ENCODE results near the gene SLC2A11. TPM values are rescaled to one million over a fixed set of nuclear protein-coding genes. Genes with fewer than 3 reads are reported as not detected.

Gene SLC2A11
- total RNA-seq, 1 donor from 2014 or later: 4.2 TPM

DNA sequence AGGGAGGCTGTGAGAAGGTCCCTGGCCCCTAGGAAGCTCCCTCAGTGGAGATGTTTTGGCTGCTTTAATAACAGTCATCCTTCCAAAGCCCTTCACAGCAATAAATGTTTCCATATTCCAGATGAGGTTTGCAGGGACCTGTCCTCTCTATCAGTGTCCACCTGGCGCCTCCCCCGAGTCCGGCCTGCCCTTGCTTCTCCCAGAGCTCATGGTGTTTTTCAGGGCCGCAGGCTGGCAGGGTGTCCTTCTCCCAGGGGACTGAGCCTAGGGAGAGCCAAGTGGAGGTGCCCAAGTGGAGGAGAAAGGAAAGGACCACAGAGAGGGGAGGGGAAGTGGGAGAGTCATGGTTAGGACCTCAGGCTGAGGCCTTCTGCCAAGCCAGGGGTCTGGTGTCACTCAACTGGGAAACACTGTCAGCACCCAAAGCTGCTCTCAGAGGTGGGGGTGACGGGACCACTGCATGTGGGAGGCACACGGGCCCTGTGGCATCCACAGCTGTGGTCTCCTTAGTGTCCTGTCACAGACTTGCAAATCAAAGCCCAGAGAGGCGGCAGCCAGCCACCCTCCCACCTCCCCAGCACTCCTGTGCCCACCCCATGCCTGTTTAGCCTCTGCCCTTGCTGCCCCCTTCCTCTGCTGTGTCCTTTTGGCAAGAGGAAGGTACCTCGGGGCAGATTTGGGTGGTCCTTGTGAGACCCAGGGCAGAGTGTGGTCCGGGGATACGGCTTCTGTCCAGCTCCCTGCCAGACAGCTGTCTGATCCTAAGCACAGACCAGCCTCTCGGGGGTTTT lies 25.3 kb upstream of the SLC2A11 start:
- DNase-seq: no peak

DNA sequence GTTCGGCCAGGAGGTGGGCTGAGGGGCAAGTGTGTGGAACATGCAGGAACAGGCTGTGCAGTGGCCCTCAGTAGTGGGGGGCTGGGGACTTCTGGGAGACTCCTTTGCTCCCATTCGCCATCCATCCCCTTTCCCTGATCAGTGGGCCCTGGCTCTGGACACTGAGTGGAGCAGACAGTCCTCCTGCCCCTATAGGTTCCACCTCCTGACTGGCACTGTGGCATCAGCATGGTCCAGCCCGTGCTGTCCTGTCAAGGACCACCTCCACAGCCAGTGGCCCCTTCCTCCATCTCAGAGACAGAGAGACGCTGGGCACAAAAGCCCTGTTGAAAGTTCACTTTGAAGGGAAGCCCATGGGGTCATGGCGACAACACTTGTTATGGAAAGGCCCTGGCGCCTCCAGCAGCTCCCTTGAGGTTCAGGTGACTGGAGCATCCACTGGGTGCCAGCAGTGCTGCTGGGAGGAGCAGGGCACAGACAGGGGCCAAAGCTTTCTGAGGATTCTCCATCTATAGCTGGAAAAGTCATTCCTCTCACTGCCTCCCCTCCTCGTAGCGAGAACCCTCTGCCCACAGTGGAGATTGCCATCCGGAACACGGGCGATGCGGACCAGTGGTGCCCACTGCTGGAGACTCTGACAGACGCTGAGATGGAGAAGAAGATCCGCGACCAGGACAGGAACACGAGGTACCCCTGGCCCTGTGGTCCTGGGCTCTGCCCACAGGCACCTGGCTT lies 24.5 kb upstream of the SLC2A11 start:
- no peak for DNase-seq

DNA sequence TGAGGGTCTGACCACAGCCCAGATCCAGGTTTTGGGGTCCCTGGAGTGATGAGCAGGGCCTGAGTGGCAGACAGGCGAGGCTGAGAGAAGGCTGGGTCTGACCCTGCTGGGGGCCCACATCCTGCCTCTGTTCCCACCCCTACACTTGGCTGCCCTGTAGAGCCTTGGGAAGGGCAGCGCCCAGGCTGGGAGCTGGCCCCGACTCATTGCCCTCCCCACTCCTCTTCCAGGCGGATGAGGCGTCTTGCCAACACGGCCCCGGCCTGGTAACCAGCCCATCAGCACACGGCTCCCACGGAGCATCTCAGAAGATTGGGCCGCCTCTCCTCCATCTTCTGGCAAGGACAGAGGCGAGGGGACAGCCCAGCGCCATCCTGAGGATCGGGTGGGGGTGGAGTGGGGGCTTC lies 23.8 kb upstream of the SLC2A11 start:
- DNase-seq: no peak

DNA sequence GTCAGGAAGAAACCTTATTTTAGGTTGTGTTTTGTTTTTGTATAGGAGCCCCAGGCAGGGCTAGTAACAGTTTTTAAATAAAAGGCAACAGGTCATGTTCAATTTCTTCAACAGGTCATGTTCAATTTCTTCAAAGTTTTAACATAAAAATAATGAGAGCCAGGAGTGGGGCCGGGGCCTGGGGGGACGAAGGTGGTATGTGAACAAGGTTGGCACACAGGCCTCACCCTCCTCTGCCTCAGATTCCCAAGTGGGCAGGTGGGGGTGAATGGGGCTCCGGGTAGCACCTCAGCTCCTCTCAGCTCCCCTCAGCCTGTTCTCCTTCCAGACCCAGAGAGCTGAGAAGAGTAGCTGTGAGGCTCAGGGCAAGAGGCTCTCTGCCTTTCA lies 23.3 kb upstream of the SLC2A11 start:
- no peak for DNase-seq

DNA sequence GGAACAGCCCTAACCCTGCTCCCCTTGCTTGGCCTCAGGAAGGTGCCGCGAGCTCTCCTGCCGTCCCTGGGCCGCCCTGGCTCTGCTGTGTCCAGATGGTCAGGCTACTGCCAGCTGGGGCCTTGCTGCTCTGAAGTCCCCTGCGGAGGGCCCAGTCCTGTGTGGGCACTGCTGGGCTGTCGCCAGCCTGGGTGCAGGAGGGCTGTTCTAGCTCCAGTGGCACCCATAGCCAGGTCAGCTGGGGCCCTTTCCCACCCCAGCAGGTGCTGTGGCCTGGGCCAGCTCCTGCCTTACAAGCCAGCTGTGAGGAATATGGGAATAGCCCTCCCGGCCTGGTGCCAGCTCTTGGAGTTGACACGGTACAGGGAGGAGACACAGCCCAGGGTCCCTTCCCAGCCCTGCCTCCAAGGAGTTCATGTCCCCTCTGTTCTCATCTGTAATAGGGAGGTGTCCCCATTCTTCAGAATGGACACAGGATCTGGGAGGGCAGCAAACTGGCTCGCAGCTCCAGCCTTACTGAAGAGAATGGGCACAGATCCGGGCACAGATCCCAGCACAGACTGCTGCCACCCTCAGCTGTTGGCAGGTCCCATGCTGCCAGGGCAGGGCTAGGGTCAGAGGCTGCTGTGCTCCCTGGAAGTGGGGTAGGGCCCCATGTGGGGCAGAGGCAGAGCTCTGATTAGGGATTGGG lies 22.7 kb upstream of the SLC2A11 start:
- no peak for DNase-seq

DNA sequence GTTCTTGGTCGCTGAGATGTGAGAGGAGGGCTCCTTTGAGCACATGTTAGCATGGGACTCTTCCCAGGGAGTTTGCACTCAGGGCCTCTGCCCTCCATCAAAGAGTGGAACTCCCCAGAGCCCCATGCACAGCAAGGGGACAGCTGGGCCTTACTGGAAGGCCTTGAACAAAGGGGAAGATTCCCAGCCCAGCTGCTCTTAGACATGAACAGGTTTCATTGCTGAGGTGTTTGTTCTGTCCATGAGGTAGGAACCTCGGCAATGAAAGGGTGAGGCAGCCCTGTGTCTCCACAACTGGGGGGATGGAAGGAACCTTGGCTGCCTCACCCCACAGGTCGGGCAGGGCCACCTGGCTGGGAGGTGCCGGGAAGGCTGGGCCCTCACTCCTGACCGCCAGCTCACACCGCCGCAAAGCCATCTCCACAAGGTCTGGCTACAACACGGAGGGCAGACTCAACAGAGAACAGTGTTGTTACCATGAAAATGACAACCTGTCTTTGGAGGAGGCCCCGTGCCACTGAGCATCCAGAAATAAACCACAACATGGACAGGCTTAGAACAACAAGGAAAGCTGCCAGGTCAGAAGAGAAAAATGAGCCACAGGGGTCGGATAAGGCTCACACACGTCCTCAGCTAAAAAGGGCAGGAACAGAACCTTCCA lies 22.1 kb upstream of the SLC2A11 start:
- DNase-seq: no peak

DNA sequence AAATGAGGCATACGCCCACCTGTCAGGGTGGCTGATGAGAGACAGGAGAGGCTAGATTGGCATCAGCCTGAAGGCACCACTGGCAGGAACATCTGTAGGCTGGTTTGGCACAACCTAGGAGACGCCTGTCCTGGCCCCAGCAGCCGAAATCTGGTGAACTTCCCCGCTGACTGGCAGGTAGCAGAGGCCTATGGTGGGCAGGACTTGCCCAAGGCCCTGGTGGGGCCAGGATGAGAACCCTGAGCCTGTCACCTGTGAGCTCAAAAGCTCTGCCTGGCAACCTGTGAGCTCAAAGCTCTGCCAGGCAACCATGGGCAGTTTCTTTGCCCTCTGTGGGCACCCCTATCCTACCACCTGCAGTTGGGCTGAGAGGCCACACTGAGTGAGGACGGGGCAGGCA lies 21.4 kb upstream of the SLC2A11 start:
- DNase-seq: no peak

DNA sequence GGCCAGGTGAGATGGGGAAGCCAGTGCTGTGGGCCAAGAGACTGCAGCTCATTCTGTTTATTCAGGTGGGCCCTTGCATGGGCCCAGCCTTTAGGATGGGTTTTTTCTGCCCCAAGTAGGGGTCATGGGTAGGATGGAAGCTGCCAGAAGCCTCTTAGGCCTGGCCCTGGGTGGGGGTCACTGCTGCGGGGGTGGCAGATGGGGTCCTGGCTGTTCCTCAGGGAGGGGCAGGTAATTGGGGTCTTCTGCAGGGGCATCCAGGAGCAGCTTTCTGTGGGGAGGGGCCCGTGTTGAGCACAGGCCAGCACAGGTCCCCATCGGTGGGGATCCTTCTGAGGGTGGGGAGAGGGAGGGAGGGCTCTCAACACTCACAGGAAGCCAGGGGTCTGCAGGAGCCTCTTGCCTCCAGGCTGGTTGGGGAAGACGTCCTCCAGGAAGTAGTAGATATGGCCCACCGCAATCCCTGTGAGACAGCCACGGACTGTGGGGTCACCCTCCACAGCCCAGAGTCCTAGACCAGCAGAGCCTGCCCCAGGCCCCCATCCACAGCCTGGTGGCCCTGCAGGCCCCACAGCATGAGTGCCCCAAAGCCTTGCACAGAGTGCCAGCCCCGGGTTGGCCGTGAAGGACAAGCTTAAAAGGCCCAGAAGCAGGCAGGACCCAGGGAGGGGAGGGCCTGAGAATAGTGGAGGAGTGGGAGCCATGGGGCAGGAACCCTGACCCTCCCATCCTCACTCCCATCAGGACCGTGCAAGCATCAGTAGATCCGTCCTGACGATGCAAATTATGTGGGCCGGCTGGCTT lies 20.8 kb upstream of the SLC2A11 start:
- DNase-seq: no peak

DNA sequence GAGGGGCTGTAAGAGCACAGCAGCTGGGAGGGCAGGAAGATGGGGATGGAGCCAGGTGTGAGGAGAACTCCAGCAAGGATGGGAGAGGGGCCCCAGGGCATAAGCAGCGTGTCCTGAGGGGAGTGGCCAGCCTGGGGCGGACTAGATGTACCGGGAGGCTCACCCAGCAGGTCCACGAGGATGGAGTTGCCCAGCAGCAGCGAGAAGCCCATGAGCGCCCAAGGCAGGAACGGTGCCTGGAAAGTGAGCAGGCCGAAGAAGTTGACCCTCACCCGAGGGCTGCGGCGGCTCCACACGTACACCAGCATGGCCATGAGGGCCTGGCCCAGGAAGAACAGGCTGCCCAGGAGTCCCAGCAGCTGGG lies 20.2 kb upstream of the SLC2A11 start:
- no peak for DNase-seq

DNA sequence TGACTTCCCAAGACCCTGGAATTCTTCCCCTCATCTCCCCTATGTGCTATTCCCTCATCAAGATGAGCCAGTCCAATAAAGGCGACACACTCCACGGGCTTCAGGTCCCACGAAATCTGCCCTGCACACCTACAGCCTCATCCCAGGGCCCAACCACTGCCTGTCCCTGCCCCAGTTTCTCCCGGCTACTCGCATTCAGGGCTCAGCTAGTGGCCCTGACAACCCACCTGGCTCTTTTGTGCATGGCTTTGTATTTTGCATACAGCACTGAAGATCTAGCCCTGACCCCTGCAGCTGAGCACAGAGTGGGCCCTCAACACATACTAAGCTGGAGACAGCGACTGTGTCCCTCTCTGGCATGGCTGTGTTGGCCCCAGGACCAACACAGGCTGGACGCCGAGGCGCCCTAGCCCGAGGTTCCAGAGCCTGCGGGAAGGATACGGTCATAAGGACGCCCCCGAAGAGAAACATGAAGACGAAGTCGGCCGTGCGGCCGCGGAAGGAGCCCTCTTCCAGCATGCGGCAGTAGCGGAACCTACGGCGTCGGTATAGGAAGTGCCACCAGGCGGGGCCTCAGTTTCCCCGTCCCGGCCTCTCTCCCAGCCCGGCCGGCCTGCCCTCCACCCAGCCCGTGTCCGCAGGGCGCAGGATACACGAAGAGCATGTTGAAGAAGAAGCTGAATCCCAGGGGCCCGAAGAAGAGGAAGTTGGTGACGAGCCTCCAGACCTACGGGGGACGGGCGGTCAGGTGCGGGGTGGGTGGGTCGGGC lies 19.6 kb upstream of the SLC2A11 start:
- DNase-seq: no peak

DNA sequence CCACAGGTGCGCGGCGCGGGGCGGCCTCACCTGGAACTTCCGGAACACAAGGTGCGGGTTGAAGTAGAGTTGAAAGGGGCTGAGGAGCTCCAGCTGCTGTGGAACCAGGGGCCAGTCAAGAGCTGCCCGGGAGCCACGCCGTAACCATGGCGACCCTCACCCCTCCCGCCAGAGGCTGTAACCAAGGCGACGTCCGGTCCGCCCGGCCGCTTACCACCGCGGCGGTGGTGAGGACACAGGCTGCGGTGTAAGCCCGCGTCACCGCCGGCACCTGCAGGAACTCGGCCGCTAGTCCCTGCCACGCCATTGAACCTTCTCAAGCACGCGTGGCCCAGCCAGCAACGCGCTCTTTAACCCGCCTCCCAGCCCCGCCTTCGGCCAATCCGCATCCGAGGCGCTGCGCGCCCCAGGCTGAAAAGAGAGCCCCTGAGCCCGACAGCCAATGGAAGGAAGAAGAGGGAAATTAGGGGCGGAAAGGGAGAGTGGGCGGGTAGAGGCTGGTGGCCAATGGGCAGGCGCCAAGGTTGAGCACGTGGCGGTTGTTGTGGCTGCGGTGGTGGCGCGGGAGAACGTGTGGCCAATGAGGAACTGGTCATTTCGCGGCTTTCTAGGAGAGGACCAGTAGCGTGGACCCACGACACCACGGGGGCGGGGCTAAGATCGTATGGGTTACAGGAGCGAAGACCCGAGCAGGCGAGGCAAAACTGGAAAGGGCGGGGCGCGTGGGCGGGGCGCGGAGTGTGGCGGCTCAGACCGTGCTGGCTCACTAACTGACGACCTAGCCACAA lies 18.8 kb upstream of the SLC2A11 start, which contains the start of gene DERL3:
Gene DERL3, minus strand, starts transcription at position 326 of the 788 bp plus-strand sequence. Its CDS starts 19 bp downstream, at position 307.
- peak; percentile 89 for DNase-seq

DNA sequence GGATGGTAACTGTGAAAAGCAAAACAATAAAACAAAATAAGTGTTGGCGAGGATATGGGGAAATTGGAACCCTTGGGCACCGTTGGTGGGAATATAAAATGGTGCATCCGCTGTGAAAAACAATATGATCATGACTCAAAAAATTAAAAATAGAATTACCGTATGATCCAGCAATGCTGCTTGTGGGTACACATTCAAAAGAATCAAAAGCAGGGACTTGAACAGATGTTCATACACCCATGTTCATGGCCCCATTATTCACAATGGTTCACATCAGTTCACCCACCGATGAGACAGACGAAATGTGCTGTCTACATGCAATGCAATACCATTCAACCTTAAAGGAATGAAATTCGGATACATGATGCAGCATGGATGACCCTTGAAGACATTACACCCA lies 17.6 kb upstream of the SLC2A11 start:
- no peak for DNase-seq

DNA sequence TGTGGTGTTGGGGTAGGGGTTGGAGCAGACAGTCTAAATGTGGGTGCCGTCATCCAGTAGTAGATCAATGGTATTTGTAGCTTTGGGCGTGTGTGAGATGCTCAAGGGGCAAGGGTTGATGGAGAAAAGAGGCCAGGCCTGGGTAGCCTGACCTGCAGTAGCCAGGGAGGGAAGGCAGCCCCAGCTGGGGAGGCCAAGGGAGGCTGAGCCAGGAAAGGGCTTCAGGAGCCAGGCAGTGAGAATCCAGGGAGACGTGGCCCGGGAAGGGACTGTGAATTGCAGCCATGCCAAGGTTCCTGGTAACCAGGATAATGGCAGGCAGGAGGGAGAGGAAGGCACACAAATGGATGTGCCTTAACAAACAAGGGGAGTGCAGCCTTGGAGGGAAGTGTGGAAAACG lies 16.4 kb upstream of the SLC2A11 start:
- DNase-seq: no peak

DNA sequence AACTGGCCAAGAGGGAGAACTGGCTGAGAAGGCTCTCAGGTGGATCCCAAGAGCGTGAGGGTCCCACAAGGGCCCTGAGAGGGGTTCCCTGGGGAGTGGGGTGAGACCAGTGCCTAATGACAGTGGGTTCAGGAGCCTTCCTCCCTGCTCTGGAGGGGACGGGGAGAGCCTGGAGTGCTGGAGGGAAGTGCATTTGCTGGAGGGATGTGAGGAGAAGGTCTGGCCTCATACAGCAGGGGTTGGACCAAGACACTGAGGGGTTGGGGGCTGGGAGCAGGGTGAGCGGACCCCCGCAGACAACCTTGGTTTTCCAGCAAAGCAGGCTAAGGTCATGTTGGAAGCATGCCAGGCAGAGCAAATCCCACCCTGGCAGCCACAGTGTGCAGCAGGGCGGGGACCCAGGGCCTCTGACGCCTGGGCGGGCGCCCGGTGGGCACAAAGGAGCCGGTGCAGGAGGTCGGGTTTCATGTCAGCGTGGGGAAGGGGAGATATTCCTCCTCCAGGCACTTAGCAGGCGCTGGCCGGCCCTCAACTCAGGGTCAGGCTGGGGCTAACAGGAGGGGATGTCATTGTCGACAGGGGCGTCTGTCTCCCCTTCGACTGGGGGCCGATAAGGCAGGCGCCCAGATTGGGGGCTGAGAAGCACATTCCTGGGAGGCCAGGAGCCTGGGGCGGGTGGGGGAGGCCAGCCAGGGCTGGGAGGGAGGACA lies 15.8 kb upstream of the SLC2A11 start:
- no peak for DNase-seq

DNA sequence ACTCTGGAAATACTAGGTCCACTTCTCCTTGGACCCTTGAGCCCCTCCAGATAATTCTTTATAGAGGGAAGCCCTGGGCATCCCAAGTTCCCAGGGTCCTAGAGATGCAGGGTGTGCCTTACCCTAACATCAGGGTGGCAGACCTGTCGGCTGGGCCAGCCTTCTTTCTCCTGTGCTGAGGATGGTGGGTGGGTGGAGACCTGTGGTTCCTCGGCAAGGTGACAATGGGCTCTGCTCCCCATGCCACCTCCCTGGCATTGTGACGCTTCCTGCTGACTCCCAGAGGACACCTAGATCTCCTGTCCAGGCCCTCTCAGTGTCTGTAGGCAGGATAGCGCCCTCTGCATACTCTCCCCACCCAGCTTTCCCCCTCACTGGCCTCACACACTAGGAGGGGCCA lies 15.1 kb upstream of the SLC2A11 start:
- no peak for DNase-seq

DNA sequence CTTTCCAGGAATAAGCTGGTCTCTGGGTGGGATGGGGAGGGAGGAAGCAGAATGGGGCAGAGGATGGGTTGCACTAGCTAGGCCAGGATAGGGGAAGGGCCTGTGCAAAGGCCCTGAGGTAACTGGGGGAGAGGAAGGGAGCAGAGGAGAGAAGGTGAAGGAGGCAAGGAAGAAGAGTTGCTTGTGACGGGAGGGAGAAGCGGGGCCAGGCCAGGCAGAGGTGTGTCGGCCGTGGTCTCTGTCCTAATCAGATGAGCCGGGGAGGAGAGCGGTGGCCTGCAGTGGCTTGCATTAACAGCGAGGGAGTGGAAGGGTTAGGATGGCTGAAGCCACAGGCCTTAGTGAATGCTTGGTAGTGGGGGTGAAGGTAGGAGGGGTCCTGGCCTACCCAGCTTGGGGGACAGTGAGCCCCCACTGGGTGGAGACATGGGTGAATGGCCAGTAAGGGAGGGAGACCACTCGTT lies 12.9 kb upstream of the SLC2A11 start:
- no peak for DNase-seq

DNA sequence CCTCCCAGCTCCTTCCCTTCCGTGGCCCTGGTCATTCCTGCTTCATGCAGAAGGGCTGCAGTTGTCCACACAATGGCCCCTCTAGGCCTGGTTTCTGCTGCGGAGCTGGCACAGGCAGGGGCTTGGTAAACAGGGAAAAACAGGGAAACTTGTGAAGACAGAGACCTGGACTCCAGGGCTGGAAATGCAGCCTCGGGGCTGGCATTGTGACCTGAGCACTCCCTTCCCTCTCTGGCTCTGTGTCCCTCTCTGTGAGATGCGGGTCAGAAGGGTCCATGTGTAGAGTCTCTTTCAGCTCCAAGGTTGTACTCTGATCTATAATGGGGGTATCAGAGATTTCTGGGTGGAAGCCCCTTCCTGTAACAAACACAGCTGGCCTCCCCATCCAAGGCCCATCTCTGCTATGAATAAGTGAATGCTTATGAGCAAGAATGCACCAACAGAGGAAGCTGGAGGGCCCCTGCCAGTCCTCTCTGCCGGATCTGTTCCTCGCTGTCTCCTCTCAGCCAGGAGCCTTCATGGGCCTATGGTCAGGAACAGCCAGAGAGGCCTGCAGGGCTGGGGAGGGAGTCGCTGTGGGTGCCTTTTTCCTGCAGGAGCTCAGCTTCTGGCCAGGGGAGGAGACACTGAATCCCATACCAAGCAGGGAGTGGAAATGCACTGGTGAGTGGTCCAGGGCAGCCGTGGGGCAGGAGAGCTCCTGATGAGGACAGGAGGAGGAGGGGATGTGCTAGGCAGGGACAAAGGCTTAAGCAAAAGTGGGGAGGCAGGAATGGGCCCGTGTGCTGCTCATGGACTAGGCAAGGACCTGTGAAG lies 12.2 kb upstream of the SLC2A11 start:
- DNase-seq: no peak

DNA sequence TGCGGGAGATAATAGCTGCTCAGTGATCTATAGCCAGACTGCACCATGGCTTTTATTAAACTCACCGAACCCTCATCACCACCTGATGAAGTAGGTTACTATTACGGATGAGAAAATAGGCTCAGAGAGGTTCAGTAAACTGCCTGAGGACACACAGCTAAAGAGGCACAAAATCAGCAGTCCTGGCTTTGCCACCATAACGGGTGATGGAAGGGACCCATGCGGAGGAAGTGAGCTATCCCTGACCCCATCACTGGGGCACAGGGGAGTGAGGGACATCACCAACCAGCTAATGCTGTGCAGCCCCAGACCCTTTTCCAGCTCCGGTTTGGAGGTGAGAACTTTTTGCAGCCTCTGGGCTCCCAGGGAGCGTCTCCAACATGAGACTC lies 11.6 kb upstream of the SLC2A11 start:
- no peak for DNase-seq

Data from skin of body (tissue), 2 donors.